GM19239 (cell line): ENCODE results near the gene PCNX2.

Experiments
- DNase-seq: peaks from one replicate; pipeline ENCODE4 v3.0.0; 2011; ENCODE audit warnings: low spot score; ENCODE audit not compliant: insufficient read length
- FAIRE-seq: peaks from 2 replicates; lab custom pipeline; 2011; peaks lifted over from hg19 to GRCh38; lab: Jason Lieb, UNC

PCNX2 gene

DNA sequence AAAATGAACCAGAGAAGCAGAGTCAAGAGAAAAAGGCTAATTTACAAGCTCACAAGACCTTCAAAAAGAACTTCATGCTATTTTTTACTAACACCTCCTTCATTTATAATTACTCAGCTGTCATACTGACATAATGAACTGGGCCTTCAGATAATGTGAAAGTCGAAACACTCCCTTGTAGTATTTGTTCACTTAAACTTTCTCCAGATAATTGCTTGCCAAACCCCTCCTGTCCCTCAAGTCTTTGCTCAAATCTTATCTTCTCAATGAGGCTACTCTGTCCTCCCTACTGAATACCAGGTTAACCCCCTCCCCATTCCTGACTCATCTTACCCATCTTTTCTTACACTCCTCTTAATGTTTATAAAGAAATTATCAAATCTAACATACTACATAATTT is 20.9 kb upstream of the PCNX2 start:
- FAIRE-seq, result no peak
- no peak for DNase-seq

DNA sequence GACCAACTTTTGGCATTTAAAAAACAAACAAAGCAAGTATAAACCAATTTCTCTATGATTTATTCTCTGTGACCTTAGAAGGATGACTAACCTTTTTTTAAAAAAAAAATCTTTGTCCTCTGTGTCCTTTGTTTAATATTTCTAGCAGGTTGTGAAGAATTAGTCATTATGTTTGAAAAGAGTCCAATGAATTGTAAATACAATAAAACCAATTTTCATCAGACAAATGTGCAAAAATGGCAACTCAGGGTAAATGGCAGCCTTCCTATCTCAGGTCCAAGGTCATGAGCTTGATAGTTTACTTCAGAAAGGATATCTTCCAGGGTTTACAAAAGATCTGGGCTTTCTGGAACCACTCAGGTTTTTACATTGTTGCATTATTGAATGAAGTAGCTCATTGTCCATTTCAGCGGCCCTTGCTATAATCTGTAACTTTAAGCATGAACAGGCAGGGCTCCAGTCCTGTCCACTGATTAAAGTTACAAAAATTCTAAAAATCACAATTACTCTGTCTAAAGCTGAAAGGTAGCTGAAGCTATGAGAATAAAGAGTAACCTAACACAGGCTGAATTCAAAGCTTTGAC is 20.3 kb upstream of the PCNX2 start:
- DNase-seq (no peak), FAIRE-seq (no peak)

DNA sequence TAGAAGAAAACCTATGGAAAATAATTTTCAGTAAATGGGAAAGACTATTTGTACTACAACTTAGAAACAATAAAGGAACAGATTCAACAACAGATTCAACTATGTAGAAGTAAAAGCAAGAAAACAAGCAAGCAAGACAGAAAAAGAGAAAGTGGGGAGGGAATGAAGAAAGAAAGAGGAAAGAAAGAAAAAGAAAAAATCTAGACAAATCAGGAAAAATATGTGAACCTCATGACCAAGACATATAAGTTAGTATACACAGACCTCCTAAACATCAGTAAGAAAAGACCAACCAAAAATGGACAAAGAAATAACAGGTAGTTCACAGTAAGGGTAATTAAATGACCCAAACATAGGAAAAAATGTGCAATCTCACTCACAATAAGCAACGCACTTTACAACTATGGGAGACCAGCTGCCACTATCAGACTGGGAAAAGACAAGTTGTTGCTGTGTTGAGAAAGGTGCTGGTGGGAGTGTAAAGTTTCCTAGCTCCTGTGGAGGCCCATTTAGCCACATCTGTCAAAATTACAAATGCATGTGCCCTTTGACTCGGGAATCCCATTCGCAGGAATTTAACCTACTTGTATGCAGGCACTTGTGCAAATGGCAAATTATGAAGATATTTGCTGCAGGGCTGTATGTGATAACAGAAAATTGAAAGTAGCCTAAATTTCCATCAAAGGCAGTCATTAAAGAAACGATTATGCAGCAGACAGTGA is 18.1 kb upstream of the PCNX2 start:
- DNase-seq (no peak), FAIRE-seq (no peak)

DNA sequence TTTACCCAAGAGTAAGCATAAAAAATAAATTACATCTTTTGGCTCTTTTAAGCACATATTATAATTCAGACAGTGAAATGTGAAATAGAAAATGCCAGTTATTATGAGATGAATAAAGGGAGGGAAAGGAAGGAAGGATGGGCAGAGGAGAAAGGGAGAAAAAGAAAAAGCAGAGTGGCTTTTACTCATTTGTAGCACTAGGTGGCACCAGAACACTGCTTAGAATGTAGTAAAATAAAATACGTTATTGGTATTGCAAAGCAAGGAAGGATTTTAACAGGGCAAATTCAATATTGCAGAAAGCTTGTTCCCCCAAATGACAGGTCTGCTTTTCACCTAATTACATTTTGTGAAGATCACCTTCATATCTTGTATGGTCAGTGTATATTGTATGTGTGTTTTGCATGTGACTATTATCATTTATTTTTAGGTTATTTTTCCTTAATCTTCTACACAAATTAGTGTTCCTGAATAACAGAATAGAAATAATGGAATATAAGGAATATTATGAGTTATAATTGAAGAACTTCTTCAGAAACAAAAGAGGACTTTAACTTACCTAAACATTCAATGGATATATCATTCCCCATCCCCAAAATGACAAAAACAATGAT is 9.1 kb upstream of the PCNX2 start:
- FAIRE-seq, result peak; percentile 78
- no peak for DNase-seq

DNA sequence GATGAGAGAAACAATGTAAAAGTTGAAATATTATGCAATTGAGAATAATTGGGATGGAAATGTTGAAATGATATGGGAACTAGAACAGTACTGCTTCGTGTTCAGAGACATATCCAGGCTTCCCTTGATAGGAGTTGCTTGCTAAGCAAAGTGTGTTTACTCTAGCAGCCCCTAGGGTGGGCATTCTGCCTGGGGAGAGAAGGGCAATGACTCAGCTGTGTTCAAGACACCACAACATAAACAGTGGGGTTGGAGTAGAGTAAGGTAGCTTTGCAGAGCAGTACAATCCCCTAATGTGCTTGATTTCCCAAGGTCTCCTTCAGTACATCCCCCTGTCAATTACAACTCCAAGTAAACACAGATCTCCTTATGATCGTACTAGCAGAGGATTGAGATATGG is 4.8 kb upstream of the PCNX2 start:
- no peak for DNase-seq
- FAIRE-seq, result no peak

DNA sequence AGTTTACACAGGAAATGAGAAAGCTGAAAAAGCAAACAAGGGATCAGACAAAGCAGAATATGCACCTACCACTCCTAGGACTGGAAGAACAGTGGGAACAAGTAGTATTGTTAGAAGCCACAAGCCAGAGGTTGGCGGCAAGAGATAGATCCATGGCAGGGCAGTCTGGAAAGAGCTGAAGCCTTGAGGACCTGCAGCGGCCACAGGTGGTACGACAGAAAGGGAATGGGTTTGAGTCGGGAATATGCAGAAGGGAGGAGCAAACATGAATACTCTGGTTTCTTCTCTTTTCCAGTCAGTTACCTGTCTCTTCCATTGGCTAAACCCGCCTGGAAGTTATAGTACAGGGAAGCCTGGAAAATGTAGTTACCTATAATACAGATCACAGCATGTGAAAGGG is 3.9 kb upstream of the PCNX2 start:
- FAIRE-seq, result no peak
- DNase-seq, result no peak

DNA sequence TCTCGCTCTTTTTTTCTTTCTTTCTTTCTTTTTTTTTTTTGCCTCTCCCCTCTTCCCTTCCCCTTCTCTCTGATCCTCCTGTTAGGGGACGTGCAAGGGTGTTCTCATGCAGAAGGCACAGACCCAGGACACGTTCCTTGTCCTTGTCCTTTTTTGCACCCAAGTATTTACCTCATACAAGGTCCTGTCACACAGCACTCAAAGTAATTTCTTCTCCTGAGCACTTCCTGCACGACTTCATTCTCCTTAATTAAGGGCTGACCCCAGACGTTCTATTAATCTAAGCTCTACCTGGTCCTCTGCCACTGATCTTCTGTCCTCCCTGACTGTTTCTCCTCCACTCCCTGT is 424 bp upstream of the PCNX2 start:
- DNase-seq (no peak), FAIRE-seq (no peak)

DNA sequence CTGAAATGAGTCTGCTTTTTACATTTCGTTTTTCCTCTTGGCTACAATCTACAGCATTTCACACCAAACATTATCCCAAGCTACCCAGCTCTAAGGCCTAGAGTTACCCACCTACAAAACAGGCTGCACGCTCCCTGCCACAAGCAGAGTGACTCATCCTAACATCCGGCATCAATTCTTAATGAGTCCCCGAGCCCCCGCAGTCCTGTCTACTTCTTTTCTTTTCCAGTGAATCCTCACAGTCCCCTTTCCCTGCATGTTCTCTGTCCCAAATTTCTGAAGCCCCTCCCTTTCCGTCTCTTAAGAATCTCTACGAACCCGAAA is 650 bp downstream of the PCNX2 start:
- DNase-seq (no peak), FAIRE-seq (peak; percentile 88)

DNA sequence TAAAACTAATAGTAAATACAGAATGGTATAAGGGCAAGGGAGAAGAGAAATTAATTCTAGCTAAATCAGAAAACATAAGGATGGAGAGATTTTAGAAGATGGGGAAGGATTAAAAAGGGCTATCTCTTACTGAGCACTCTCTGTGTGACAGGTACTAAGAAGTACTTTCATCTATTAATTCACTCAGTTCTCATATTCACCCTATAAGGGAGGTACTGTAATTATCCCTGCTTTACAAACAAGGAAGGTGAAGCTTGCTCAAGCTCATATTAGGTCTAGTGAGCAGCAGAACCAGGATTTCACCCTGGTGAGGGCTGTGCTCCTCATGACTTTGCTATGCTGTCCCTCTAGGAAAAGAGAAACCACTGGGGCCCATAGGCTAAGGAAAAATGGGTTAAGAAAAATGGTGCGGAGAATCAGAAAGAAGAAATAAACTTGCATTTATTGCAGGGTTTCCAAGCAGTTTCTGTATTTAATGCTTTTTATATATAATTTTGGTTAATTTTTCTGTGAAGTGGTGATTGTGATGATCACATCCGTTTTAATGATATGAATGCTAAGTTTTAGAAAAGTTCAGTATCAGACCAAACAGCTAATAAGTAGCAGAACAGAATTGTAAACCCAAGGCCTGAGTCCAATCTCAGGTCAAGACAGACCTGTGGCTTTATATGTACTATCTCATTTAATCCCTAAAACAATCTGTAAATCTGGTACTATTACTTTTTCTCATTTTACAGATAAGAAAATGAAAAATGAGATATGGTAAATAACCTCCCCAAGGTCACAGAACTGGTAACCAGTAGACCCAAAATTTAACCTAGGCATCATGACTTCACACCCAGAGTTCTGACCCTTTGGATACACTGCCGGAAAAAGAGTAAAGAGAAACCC is 1.7 kb downstream of the PCNX2 start:
- DNase-seq, result no peak
- FAIRE-seq, result no peak

DNA sequence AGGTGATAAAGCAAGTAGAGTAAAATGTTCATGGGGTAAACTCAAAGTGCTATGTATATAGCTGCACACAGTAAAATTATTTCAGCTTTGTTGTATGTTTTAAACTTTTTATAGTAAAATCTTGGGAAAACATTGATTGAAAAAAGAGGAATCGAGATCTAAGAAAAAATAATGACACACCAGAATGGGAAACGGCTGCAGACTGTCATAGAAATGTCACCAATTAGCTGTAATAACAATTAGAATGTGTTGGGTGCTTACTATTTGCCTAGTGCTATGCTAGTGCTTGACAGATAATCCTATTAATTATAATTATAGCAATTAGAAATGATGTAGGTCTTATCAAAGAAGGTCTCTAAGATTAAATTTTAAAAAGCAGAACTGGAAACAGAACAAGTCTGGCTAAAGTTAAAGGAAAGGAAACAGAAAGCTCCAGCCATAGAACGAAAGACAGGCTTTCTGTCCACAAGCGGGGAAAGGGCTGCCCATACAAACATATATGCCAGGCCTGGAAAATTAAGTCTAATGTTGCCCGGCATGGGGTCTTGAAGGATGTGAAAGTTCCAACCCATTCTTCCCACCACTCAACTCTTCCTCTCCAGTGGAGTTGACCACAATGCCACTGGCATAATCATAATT is 5.0 kb downstream of the PCNX2 start:
- DNase-seq, result no peak
- FAIRE-seq, result no peak

DNA sequence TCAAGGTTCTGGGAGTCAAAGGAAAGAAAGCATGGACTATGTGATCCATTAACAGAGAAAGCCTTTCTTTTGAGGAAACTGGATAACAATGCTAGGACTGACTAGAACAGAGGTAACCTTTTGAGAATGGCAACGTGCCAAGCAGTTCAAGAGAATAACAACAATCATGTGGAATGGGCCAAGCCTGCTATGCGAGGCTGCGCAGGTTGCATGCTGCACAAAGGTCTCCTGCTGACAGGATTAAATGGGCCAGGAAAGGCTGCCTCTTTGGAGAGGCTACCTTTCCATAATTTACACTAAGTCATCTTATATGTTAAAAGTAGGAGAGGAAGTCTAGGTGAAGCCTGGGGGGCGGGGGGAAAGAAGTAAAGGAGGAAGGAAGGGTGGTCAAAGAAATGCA is 5.8 kb downstream of the PCNX2 start:
- DNase-seq, result no peak
- no peak for FAIRE-seq

DNA sequence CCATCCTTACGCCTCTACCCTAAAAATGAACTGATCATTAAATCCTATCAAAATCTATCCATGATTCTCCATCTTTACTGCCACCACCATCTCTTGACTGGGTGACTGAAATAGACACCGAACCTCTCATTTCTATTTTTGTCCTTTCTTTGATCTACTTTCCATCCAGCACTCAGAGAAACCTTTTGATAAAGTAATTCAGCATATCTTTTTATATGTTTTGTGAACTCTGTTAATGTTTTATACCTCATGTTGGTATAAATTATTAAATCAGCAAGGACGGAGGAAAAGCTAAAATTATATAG is 13.0 kb downstream of the PCNX2 start:
- FAIRE-seq, result peak; percentile 48
- no peak for DNase-seq

DNA sequence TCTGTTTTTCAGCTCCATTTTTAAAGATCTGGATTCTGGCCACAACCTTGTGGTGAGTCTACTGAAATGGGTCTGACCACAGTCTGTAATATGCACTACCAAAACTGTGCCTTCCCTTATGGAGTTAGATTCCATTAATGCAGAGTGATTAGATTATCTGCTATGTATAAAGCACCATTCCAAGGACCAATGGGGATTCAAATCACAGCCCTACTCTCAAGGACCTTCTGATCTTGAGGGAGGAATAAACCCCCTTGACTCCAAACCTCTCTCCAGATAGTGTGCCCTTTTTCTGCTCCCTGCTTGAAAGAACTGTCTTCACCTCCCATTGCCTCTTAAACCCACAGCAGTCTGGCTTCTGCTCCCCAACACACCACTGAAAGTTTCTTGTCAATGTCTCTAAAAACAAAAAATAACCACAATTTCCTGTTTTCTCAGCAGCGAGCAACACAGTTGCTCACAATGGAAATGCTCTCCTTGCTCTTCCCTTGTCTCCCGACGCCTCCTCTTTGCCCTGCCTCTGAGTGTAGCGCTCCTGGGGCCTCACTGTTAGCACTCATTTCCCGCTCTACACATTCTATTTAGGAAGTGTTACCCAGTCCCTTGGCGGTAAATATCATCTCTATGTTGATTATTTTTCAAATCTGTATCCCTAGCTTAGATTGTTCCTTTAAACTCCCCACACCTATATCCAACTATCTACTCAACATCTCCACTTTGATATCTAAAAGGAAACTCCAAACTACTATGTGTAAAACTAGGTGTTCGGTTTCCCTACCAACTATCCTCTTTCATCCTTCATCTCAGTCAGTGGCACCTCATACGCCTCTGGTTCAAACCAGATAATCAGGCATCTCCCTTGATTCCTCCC is 13.6 kb downstream of the PCNX2 start:
- DNase-seq (peak; percentile 31), FAIRE-seq (peak; percentile 72)

DNA sequence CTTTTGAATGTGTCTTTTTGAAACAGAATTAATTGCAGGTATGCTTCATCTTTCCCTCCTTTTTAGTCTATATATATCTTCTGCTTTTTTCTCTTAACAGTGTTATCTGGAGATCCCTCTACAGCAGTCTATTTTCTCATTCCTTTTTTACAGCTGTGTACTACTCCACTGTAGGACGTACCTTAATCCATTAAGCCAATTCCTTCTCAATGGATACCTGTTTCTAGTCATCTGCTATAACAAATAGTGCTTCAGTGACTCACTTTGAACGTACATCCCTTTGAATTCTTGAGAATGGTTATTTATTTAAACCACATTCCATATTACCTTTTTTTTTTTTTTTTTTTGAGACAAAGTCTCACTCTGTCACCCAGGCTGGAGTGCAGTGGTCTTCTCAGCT is 15.6 kb downstream of the PCNX2 start:
- DNase-seq (no peak), FAIRE-seq (no peak)

DNA sequence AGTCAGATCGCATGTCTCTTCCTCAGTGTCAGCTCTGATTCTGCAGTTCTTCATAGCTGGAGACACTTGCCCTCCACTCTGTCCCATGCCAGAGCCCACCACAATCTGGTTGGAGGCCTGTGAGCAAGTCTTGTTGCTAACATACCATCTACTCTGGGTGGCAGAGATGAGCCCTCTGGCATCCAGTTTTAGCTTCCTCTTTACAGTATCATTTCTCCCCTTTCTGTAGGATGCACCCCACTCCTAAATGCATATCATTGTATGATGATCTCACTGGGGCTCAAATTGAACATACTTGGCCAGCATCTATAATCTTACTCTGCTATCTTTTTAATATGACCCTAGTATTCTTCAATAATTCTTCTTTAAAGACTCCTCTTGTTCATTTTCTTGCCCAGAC is 16.9 kb downstream of the PCNX2 start:
- no peak for DNase-seq
- FAIRE-seq, result no peak

DNA sequence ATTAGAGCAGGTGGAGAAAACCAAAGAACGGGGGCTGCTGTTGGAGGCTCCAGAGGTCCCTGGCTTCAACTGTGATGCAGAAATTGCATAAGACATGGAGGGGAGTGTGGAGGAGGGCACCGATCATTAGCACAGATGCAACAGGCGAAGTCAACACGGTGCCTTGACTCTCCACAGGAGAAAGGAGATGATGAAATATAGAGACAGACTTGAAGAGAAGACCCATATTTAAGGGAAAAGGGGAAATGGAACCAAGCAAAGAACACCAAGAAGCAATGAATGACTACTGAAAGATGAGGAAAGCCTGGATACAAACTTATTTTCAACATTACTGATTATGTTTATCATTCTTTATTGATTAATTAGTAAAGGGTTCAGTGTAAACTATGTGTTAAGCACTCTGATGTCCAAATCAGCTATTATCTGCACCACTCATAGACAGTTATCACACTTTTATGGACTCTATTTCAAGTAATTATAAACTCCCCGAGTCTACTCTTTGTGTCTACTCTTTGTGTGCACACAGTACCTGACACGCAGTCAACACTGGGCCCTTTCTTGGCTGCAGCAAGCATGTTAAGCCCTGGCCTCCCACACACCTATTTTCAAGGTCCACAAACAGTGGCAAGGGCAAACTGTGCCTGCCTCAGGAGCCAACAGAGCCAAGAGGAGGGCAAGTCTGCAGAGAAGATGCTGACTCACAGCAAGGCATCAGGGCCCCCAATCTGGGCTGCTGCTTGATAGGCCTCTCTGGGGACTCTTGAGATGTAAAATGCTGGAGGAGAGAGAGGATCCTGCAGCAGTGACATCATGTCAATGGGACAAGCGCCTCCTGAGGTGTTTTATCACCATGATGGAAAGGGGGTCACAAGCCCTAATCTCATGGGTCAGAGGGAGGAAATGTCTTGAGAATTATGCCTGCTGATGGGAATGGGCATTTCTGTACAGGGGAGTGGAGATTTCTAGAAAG is 17.6 kb downstream of the PCNX2 start:
- FAIRE-seq (no peak), DNase-seq (no peak)

DNA sequence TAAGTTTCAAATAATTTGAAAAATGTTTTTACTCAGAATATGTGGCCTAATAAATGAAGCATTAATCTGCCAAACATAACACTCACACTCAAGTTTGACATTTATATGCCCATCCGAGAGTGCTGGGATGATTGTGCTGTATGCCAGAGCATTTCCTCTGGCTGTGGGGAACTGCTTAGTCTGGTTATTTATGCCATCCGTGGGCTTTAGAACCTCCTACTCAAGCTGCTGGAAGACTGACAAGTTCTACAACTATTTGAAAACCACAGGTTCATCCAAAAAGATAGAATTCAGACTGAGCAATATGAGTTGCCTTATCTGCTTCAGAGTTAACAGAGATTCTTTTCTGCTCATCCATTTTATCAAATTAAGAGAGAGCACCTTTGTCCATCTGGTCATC is 25.9 kb downstream of the PCNX2 start:
- FAIRE-seq, result no peak
- no peak for DNase-seq

DNA sequence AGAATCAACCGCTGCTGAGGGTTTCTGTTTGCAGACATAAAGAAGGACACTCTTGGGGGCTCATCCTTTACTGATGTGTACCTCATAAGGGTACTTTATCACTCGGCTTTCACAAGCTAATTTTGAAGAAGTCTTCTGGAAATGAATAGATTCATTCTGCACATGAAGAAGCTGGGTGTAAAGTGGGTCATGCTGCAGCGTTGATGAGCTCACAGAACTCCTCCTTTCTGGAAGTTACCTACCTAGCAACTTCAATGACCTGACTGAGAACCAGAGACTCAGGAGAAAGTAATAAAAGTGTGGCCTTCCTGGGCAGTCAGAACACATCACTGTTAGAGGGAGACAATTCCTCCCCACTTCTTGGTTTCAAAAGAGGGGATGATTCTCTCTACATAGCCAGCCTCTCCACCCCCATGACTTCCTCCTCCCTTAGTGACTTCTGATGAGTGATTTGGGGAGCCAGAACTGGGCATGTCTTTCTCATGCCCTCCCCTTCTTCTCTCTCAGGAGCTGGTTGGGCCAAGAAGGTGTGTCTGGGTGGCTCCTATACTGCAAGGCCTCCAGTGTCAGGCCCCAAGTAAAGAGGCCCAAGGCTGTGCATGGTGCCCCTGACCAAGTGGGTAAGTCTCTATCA is 27.0 kb downstream of the PCNX2 start:
- DNase-seq (no peak), FAIRE-seq (no peak)
